Measurements from ENCODE around the gene PPP3CA.
A peak's percentile ranks its signal among the peaks of the same experiment; 100 is the strongest.

PPP3CA gene

GRCh38 chr4:101081695-101082369 is 265.5 kb downstream of the PPP3CA start:
- DNase-seq: no peak

GRCh38 chr4:101081166-101081565 is 266.2 kb downstream of the PPP3CA start:
- no peak for DNase-seq

- DNase-seq: no peak
Observed at GRCh38 chr4:101078950-101079349, 268.4 kb downstream of the PPP3CA start.

GRCh38 chr4:101076032-101076431 is 271.3 kb downstream of the PPP3CA start:
- no peak for DNase-seq

GRCh38 chr4:101075536-101075935 is 271.8 kb downstream of the PPP3CA start:
- DNase-seq: peak; percentile 24

- peak; percentile 56 for DNase-seq
Observed at GRCh38 chr4:101074326-101074725, 273.0 kb downstream of the PPP3CA start.

- DNase-seq: no peak
Observed at GRCh38 chr4:101071241-101071640, 276.1 kb downstream of the PPP3CA start.

- no peak for DNase-seq
Observed at GRCh38 chr4:101068115-101068514, 279.2 kb downstream of the PPP3CA start.

- DNase-seq: no peak
Observed at GRCh38 chr4:101067383-101067782, 279.9 kb downstream of the PPP3CA start.

- DNase-seq: no peak
Observed at GRCh38 chr4:101066626-101067170, 280.6 kb downstream of the PPP3CA start.

GRCh38 chr4:101065935-101066485 is 281.3 kb downstream of the PPP3CA start:
- no peak for DNase-seq

- no peak for DNase-seq
Observed at GRCh38 chr4:101065346-101065745, 282.0 kb downstream of the PPP3CA start.

GRCh38 chr4:101064541-101065180 is 282.7 kb downstream of the PPP3CA start:
- DNase-seq: no peak

GRCh38 chr4:101055392-101055791 is 291.9 kb downstream of the PPP3CA start:
- DNase-seq: no peak

GRCh38 chr4:101050837-101051205 is 296.5 kb downstream of the PPP3CA start:
- DNase-seq: no peak

- no peak for DNase-seq
Observed at GRCh38 chr4:101050088-101050836, 297.1 kb downstream of the PPP3CA start.

GRCh38 chr4:101049549-101050001 is 297.8 kb downstream of the PPP3CA start:
- no peak for DNase-seq

- no peak for DNase-seq
Observed at GRCh38 chr4:101044766-101045165, 302.6 kb downstream of the PPP3CA start.

- DNase-seq: no peak
Observed at GRCh38 chr4:101042847-101043246, 304.5 kb downstream of the PPP3CA start.

GRCh38 chr4:101040776-101041175 is 306.6 kb downstream of the PPP3CA start:
- DNase-seq: no peak

- DNase-seq: no peak
Observed at GRCh38 chr4:101039367-101039766, 308.0 kb downstream of the PPP3CA start.

GRCh38 chr4:101037938-101038413 is 309.4 kb downstream of the PPP3CA start:
- DNase-seq: no peak

GRCh38 chr4:101037249-101037648 is 310.1 kb downstream of the PPP3CA start:
- no peak for DNase-seq

Data from NCI-H1694 (cell line).